CD1c-positive myeloid dendritic cell (primary cell): ENCODE results near the gene IKZF3.
"Not testable (repeated sequence)": the region's sequence is repeated elsewhere in the genome, so short reads cannot be mapped to it uniquely, and the experiment has no call there.

ENCODE experiments used
- DNase-seq: peaks from one replicate; pipeline ENCODE4 v3.0.0-alpha.2; 2016; ENCODE audit errors: extremely low spot score

The IKZF3 gene

GRCh38 chr17:39781031-39781860 is 82.9 kb downstream of the IKZF3 start:
- no peak for DNase-seq

- peak; percentile 29 for DNase-seq
These were observed 86.4 kb downstream of the IKZF3 start for GRCh38 chr17:39777534-39778365.

- no peak for DNase-seq
These were observed 87.9 kb downstream of the IKZF3 start for GRCh38 chr17:39776252-39776651.

GRCh38 chr17:39775031-39775430 is 89.1 kb downstream of the IKZF3 start:
- no peak for DNase-seq

GRCh38 chr17:39774047-39774446 is 90.1 kb downstream of the IKZF3 start:
- no peak for DNase-seq

- DNase-seq: no peak
These were observed 90.9 kb downstream of the IKZF3 start for GRCh38 chr17:39772987-39773934.

- no peak for DNase-seq
These were observed 91.7 kb downstream of the IKZF3 start for GRCh38 chr17:39772415-39772814.

- peak; percentile 32 for DNase-seq
These were observed 94.0 kb downstream of the IKZF3 start for GRCh38 chr17:39769974-39770587.

GRCh38 chr17:39767147-39767546 is 97.0 kb downstream of the IKZF3 start:
- no peak for DNase-seq

- DNase-seq: no peak
These were observed 98.3 kb downstream of the IKZF3 start for GRCh38 chr17:39765766-39766165.

- DNase-seq: no peak
These were observed 98.9 kb downstream of the IKZF3 start for GRCh38 chr17:39765175-39765574.

- DNase-seq: not testable (repeated sequence)
These were observed 99.9 kb downstream of the IKZF3 start for GRCh38 chr17:39764171-39764570.

- no peak for DNase-seq
These were observed 100.9 kb downstream of the IKZF3 start for GRCh38 chr17:39763051-39763820.

- no peak for DNase-seq
These were observed 102.1 kb downstream of the IKZF3 start for GRCh38 chr17:39761861-39762496.

GRCh38 chr17:39759204-39759603 is 104.9 kb downstream of the IKZF3 start:
- no peak for DNase-seq

GRCh38 chr17:39757931-39758873 is 105.9 kb downstream of the IKZF3 start:
- peak; percentile 7 for DNase-seq

GRCh38 chr17:39757176-39757662 is 106.9 kb downstream of the IKZF3 start:
- DNase-seq: no peak

- no peak for DNase-seq
These were observed 107.6 kb downstream of the IKZF3 start for GRCh38 chr17:39756380-39757079.
